Mesenchymal stem cell (in vitro differentiated cells and primary cell): Measurements from ENCODE around the gene GPRC5A.

Experiments
- DNase-seq: peaks from one replicate; pipeline ENCODE4 v3.0.0-alpha.2; 2013
- H2AFZ ChIP-seq: one replicate; pipeline ENCODE4 v1.6.1; 2013; ENCODE audit warnings: low read depth, mild to moderate bottlenecking, control low read depth, inconsistent platforms, low read length, moderate library complexity
- H2AK5ac ChIP-seq: 2 replicates; pipeline ENCODE4 v1.6.1; 2013; ENCODE audit warnings: low read length, moderate library complexity, mild to moderate bottlenecking, inconsistent platforms; ENCODE audit not compliant: severe bottlenecking
- H2BK120ac ChIP-seq: one replicate; pipeline ENCODE4 v1.6.1; 2013; ENCODE audit warnings: low read depth, mild to moderate bottlenecking, inconsistent platforms, low read length, moderate library complexity
- H2BK12ac ChIP-seq, 2 experiments: one replicate each; pipeline ENCODE4 v1.6.1; 2013; ENCODE audit warnings: inconsistent platforms in 2 of 2, low read length in 2 of 2, mild to moderate bottlenecking in 2 of 2, moderate library complexity in 2 of 2, control low read depth in 1 of 2
- H2BK15ac ChIP-seq: one replicate; pipeline ENCODE4 v1.6.1; 2013; ENCODE audit warnings: mild to moderate bottlenecking, low read depth, inconsistent platforms; ENCODE audit not compliant: poor library complexity, severe bottlenecking
- H2BK5ac ChIP-seq: 2 replicates; pipeline ENCODE4 v1.6.1; 2013; ENCODE audit warnings: low read depth, mild to moderate bottlenecking, low read length, control low read depth, inconsistent platforms; ENCODE audit not compliant: poor library complexity, severe bottlenecking
- H3K14ac ChIP-seq, 2 experiments: one replicate each; pipeline ENCODE4 v1.6.1; 2013; ENCODE audit warnings: inconsistent platforms in 2 of 2, low read length in 2 of 2, control low read depth in 1 of 2, mild to moderate bottlenecking in 1 of 2, moderate library complexity in 1 of 2
- H3K18ac ChIP-seq, 2 experiments: one replicate each; pipeline ENCODE4 v1.6.1; 2013; ENCODE audit warnings: inconsistent platforms in 2 of 2, low read length in 2 of 2, control low read depth in 1 of 2, low read depth in 1 of 2, mild to moderate bottlenecking in 1 of 2
- H3K23ac ChIP-seq, 2 experiments: one replicate each; pipeline ENCODE4 v1.6.1; 2013; ENCODE audit warnings: inconsistent platforms in 2 of 2, low read length in 2 of 2, mild to moderate bottlenecking in 2 of 2, moderate library complexity in 2 of 2, control low read depth in 1 of 2
- H3K27ac ChIP-seq: 2 replicates; pipeline ENCODE4 v1.5.1; 2013; ENCODE audit warnings: mild to moderate bottlenecking, moderate library complexity, low read length, control low read depth, inconsistent platforms; ENCODE audit not compliant: poor library complexity, severe bottlenecking
- H3K27me3 ChIP-seq, 2 experiments: 2 replicates each; pipeline versions ENCODE4 v1.6.1 to v1.7.0; 2013; ENCODE audit warnings: low read length in 2 of 2, mild to moderate bottlenecking in 2 of 2, moderate library complexity in 2 of 2, control low read depth in 1 of 2, inconsistent platforms in 1 of 2; ENCODE audit not compliant: control insufficient read depth in 1 of 2, insufficient read depth in 1 of 2
- H3K36me3 ChIP-seq, 2 experiments: 2 replicates each; pipeline versions ENCODE4 v1.6.1 to v1.7.0; 2013; ENCODE audit warnings: low read length in 2 of 2, control low read depth in 1 of 2, inconsistent platforms in 1 of 2, low read depth in 1 of 2, mild to moderate bottlenecking in 1 of 2; ENCODE audit not compliant: insufficient read depth in 2 of 2, control insufficient read depth in 1 of 2
- H3K4ac ChIP-seq, 2 experiments: one replicate each; pipeline ENCODE4 v1.6.1; 2013; ENCODE audit warnings: inconsistent platforms in 2 of 2, low read length in 2 of 2, mild to moderate bottlenecking in 2 of 2, moderate library complexity in 2 of 2, control low read depth in 1 of 2, low read depth in 1 of 2
- H3K4me1 ChIP-seq: 2 replicates; pipeline ENCODE4 v1.6.1; 2013; ENCODE audit warnings: low read depth, low read length, control low read depth; ENCODE audit not compliant: control insufficient read depth, insufficient read depth
- H3K4me2 ChIP-seq: 2 replicates; pipeline ENCODE4 v1.6.1; 2013; ENCODE audit warnings: low read length, mild to moderate bottlenecking, inconsistent platforms; ENCODE audit not compliant: poor library complexity, severe bottlenecking
- H3K4me3 ChIP-seq, 2 experiments: 2 replicates each; pipeline versions ENCODE4 v1.5.1 to v1.7.0; 2013; ENCODE audit warnings: low read length in 2 of 2, mild to moderate bottlenecking in 2 of 2, control low read depth in 1 of 2, low read depth in 1 of 2; ENCODE audit not compliant: insufficient read depth in 1 of 2
- H3K79me1 ChIP-seq: replicated peaks from 2 replicates; pipeline ENCODE4 v1.6.1; 2013; ENCODE audit warnings: mild to moderate bottlenecking, control low read depth, low read length, inconsistent platforms; ENCODE audit not compliant: poor library complexity, severe bottlenecking
- H3K9ac ChIP-seq: 2 replicates; pipeline ENCODE4 v1.7.0; 2013; ENCODE audit warnings: mild to moderate bottlenecking, low read length, moderate library complexity
- H3K9me3 ChIP-seq: 2 replicates; pipeline ENCODE4 v1.7.0; 2013; ENCODE audit warnings: mild to moderate bottlenecking, low read length; ENCODE audit not compliant: control insufficient read depth
- H4K8ac ChIP-seq: one replicate; pipeline ENCODE4 v1.6.1; 2013; ENCODE audit warnings: inconsistent platforms, mild to moderate bottlenecking, low read length, moderate library complexity
- H4K91ac ChIP-seq: one replicate; pipeline ENCODE4 v1.6.1; 2013; ENCODE audit warnings: mild to moderate bottlenecking, low read length, inconsistent platforms
- WGBS: methylation state at CpG from one replicate; pipeline ENCODE4 v1.1.7; 2013; ENCODE audit warnings: mixed read lengths; 5-methylcytosine and 5-hydroxymethylcytosine counted together

The GPRC5A gene

GRCh38 chr12:12908252-12908651 is 16.9 kb downstream of the GPRC5A start:
- Histone ChIP-seq H3K9me3 (no peaks in the 10 kb centered on the region), H2BK120ac (no peak overlapping the region), H3K79me1 (peaks cover 17% of the 10 kb centered on the region), H3K27ac (no peak overlapping the region), H2BK15ac (no peak overlapping the region), H3K4me2 (no peak overlapping the region), H3K4me1 (no peaks in the 10 kb centered on the region), H3K36me3 (peaks cover 8 to 17% of the 10 kb centered on the region in 2 experiments), H4K8ac (no peak overlapping the region), H2AK5ac (no peak overlapping the region), H2BK12ac (peak overlapping the region; percentile 50 to 69), H3K4me3 (no peak overlapping the region), H4K91ac (peak overlapping the region; percentile 4), H2BK5ac (peak overlapping the region; percentile 10), H3K23ac (no peak overlapping the region), H3K9ac (no peak overlapping the region), H3K14ac (no peak overlapping the region), H3K27me3 (no peaks in the 10 kb centered on the region), H2AFZ (no peak overlapping the region), H3K18ac (no peak overlapping the region), H3K4ac (peak overlapping the region in 1 of 2 experiments; percentile 30)
- 94% methylated on average over 14 of the region's 14 CpGs for WGBS
- no peak for DNase-seq

- peaks cover 12 to 17% of the 10 kb centered on the region in 2 experiments for H3K36me3 ChIP-seq
- H3K4ac ChIP-seq: no peak overlapping the region
- no peak overlapping the region for H3K14ac ChIP-seq
- H3K27ac ChIP-seq: no peak overlapping the region
- no peak overlapping the region for H2BK5ac ChIP-seq
- H3K27me3 ChIP-seq: no peaks in the 10 kb centered on the region
- no peaks in the 10 kb centered on the region for H3K4me1 ChIP-seq
- peak overlapping the region; percentile 50 to 69 for H2BK12ac ChIP-seq
- H2AFZ ChIP-seq: no peak overlapping the region
- no peak overlapping the region for H2BK120ac ChIP-seq
- no peaks in the 10 kb centered on the region for H3K9me3 ChIP-seq
- H2BK15ac ChIP-seq: no peak overlapping the region
- H3K79me1 ChIP-seq: peaks cover 13% of the 10 kb centered on the region
- peak overlapping the region in 1 of 2 experiments; percentile 34 for H3K18ac ChIP-seq
- peak overlapping the region; percentile 12 for H4K91ac ChIP-seq
- DNase-seq: no peak
- H2AK5ac ChIP-seq: no peak overlapping the region
- H3K23ac ChIP-seq: no peak overlapping the region
- no peak overlapping the region for H3K4me3 ChIP-seq
- no peak overlapping the region for H3K4me2 ChIP-seq
- H3K9ac ChIP-seq: no peak overlapping the region
- no peak overlapping the region for H4K8ac ChIP-seq
- WGBS: 96% methylated on average over 12 of the region's 12 CpGs
Measured at GRCh38 chr12:12908711-12909110, 17.3 kb downstream of the GPRC5A start.

DNA sequence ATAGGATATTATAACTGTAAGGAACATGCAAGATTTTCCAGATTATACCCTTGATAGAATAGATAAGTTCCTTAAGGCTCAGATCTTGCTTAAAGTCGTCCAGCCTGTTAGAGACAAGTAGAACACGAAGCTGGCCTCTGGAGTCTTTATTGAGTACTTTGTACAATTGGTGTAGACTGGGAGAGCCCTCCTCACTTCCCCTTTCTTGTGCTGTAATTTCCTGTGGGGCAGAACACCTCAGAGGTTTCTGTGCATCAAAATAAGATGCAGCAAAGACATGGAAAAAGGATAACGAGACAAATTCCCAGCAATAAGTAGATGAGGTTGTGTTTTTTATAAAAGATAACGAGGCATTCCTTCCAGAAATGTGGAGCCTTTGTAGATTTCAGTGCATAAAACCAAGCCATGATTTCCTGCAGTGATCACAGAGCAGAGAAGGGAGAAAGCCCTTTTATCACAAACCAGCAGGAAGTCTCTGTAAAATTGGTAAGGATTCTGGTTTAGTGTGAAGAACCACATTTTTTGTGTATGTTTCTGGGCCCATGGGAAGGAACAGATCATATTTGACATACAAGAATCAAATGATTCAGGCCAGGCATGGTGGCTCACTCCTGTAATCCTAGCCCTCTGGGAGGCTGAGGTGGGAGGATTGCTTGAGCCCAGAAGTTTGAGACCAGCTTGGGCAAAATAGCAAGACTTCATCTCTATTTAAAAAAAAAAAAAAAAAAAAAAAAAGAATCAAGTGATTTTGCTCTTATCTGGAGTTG is 18.0 kb downstream of the GPRC5A start:
- H3K9ac ChIP-seq: peak overlapping the region; percentile 24
- H3K14ac ChIP-seq: no peak overlapping the region
- peak overlapping the region; percentile 50 to 56 for H2BK12ac ChIP-seq
- no peak overlapping the region for H2AFZ ChIP-seq
- no peaks in the 10 kb centered on the region for H3K27me3 ChIP-seq
- 71% methylated on average over 4 of the region's 4 CpGs for WGBS
- H3K79me1 ChIP-seq: peaks cover 6% of the 10 kb centered on the region
- no peak overlapping the region for H4K91ac ChIP-seq
- no peak for DNase-seq
- H3K4me2 ChIP-seq: no peak overlapping the region
- H2BK15ac ChIP-seq: no peak overlapping the region
- H4K8ac ChIP-seq: peak overlapping the region; percentile 17
- H3K4me3 ChIP-seq: no peak overlapping the region
- no peak overlapping the region for H2BK5ac ChIP-seq
- H3K27ac ChIP-seq: no peak overlapping the region
- no peak overlapping the region for H3K23ac ChIP-seq
- peak overlapping the region in 1 of 2 experiments; percentile 49 for H3K18ac ChIP-seq
- no peak overlapping the region for H2AK5ac ChIP-seq
- H2BK120ac ChIP-seq: no peak overlapping the region
- no peak overlapping the region for H3K4ac ChIP-seq
- no peaks in the 10 kb centered on the region for H3K9me3 ChIP-seq
- H3K4me1 ChIP-seq: no peaks in the 10 kb centered on the region
- H3K36me3 ChIP-seq: peaks cover 12 to 17% of the 10 kb centered on the region in 2 experiments

GRCh38 chr12:12909995-12910420 is 18.6 kb downstream of the GPRC5A start:
- Histone ChIP-seq H3K14ac (no peak overlapping the region), H3K79me1 (peaks cover 6% of the 10 kb centered on the region), H3K4me2 (no peak overlapping the region), H4K8ac (peak overlapping the region; percentile 92), H3K4ac (peak overlapping the region; percentile 73 to 77), H3K27me3 (no peaks in the 10 kb centered on the region), H3K4me3 (no peak overlapping the region), H2AK5ac (no peak overlapping the region), H3K18ac (peak overlapping the region; percentile 88 to 93), H4K91ac (peak overlapping the region; percentile 67), H2AFZ (no peak overlapping the region), H3K23ac (no peak overlapping the region), H3K36me3 (peaks cover 12 to 17% of the 10 kb centered on the region in 2 experiments), H3K9ac (peak overlapping the region; percentile 5), H2BK5ac (no peak overlapping the region), H2BK12ac (peak overlapping the region; percentile 31 to 90), H2BK120ac (peak overlapping the region; percentile 52), H2BK15ac (peak overlapping the region; percentile 86), H3K9me3 (no peaks in the 10 kb centered on the region), H3K27ac (no peak overlapping the region), H3K4me1 (no peaks in the 10 kb centered on the region)
- DNase-seq: peak; percentile 81
- WGBS: 53% methylated on average over 4 of the region's 4 CpGs
